T-helper 2 cell (primary cell): ENCODE data around the gene ACTN4.

Source experiments
- DNase-seq, 5 experiments: peaks; one replicate each; pipeline versions ENCODE4 v3.0.0 to v3.0.0-alpha.2; 2012 to 2022

ACTN4 gene

GRCh38 chr19:38695832-38696728 is 48.6 kb downstream of the ACTN4 start:
- DNase-seq, result no peak

GRCh38 chr19:38696729-38697055 is 49.2 kb downstream of the ACTN4 start:
- no peak for DNase-seq

GRCh38 chr19:38697197-38697596 is 49.7 kb downstream of the ACTN4 start:
- DNase-seq, result no peak

GRCh38 chr19:38697641-38698071 is 50.2 kb downstream of the ACTN4 start:
- no peak for DNase-seq

GRCh38 chr19:38698225-38699026 is 51.0 kb downstream of the ACTN4 start:
- no peak for DNase-seq

GRCh38 chr19:38699027-38699346 is 51.5 kb downstream of the ACTN4 start:
- DNase-seq, result peak in 1 of 5 experiments; percentile 31

GRCh38 chr19:38699647-38700349 is 52.3 kb downstream of the ACTN4 start:
- DNase-seq, result no peak

- no peak for DNase-seq
Measured at GRCh38 chr19:38700350-38700901, 53.0 kb downstream of the ACTN4 start.

- no peak for DNase-seq
Measured at GRCh38 chr19:38700902-38701454, 53.5 kb downstream of the ACTN4 start.

GRCh38 chr19:38701455-38702063 is 54.1 kb downstream of the ACTN4 start:
- no peak for DNase-seq

GRCh38 chr19:38702278-38702677 is 54.8 kb downstream of the ACTN4 start:
- no peak for DNase-seq

- no peak for DNase-seq
Measured at GRCh38 chr19:38703509-38703908, 56.1 kb downstream of the ACTN4 start.

- no peak for DNase-seq
Measured at GRCh38 chr19:38704488-38705026, 57.1 kb downstream of the ACTN4 start.

- no peak for DNase-seq
Measured at GRCh38 chr19:38705197-38706019, 58.0 kb downstream of the ACTN4 start.

- DNase-seq, result no peak
Measured at GRCh38 chr19:38706792-38707511, 59.5 kb downstream of the ACTN4 start.

- no peak for DNase-seq
Measured at GRCh38 chr19:38707512-38708114, 60.2 kb downstream of the ACTN4 start.

- no peak for DNase-seq
Measured at GRCh38 chr19:38708413-38709024, 61.1 kb downstream of the ACTN4 start.

GRCh38 chr19:38709119-38709518 is 61.7 kb downstream of the ACTN4 start:
- no peak for DNase-seq

GRCh38 chr19:38709671-38710415 is 62.4 kb downstream of the ACTN4 start:
- no peak for DNase-seq
